ENCODE measurements around the gene ZNF264. TPM values are rescaled to one million over a fixed set of nuclear protein-coding genes. Genes with fewer than 3 reads are reported as not detected.

ZNF264 gene
- total RNA-seq, 1 experiment from 2014 or later: 18.2 TPM

DNA sequence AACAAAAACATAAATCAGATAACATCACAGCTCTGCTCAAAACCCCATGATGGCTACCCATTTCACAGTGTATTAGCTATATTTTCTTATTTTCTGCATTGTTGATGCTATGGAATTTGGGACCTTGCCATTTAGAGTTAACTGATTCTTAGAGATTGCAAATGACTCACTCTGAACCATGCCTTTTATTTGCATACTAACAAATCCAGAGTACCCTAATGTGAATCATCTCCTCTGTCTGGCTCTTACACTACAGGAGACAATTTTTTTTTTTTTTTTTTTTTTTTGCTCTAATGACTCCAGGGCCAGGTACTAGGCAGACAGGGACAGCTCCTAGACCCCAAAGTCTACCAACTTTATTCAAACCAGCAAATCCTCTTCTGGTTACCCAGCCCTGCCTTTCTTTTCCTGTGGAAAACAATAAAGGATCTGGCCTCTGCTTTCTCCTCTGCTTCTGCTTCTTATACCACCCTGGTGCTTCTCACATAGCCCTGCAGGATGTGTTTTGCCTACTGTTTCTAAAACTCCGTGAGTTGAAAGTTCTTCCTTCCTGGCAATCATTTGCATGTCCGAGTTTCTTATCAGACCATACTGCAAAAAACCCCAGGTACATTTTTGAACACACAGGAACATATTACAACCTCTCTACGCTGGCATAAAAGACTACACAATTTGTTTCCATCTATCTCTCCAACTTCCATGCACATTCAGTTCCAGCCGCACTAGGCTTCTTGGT, 78.4 kb downstream of the ZNF264 start:
- H3K27ac ChIP-seq: no peak overlapping the region
- H3K36me3 ChIP-seq: no peaks in the 10 kb centered on the region
- no peaks in the 10 kb centered on the region for H3K4me1 ChIP-seq
- H3K4me3 ChIP-seq: no peak overlapping the region
- no peaks in the 10 kb centered on the region for H3K27me3 ChIP-seq
- H3K9me3 ChIP-seq (replicated peaks): no peaks in the 10 kb centered on the region
- no peak for DNase-seq

GRCh38 chr19:57271280-57271679, 80.0 kb downstream of the ZNF264 start:
- no peaks in the 10 kb centered on the region for H3K27me3 ChIP-seq
- no peak overlapping the region for H3K27ac ChIP-seq
- H3K9me3 ChIP-seq (replicated peaks): no peaks in the 10 kb centered on the region
- no peak for DNase-seq
- H3K4me3 ChIP-seq: no peak overlapping the region
- no peaks in the 10 kb centered on the region for H3K4me1 ChIP-seq
- H3K36me3 ChIP-seq: no peaks in the 10 kb centered on the region

Other genes starting within 250 kb of the ZNF264 start
- gene USP29, start 71.5 kb upstream of the ZNF264 start, total RNA-seq (2014; rRNA removed; shearing (Covaris generic)): not detected in 2 replicates
- not detected in 2 replicates for gene ZIM3, start 46.3 kb upstream of the ZNF264 start, total RNA-seq (2014; rRNA removed; shearing (Covaris generic))
- gene DUXA, start 24.0 kb upstream of the ZNF264 start, total RNA-seq (2014; rRNA removed; shearing (Covaris generic)): not detected in 2 replicates
- 0.79 and 0.93 TPM in 2 replicates for gene AURKC, start 39.5 kb downstream of the ZNF264 start, total RNA-seq (2014; rRNA removed; shearing (Covaris generic))
- 14.7 and 15.5 TPM in 2 replicates for gene ZNF805, start 49.1 kb downstream of the ZNF264 start, total RNA-seq (2014; rRNA removed; shearing (Covaris generic))
- gene ZNF460, start 89.0 kb downstream of the ZNF264 start, total RNA-seq (2014; rRNA removed; shearing (Covaris generic)): 39.4 and 40.5 TPM in 2 replicates
- 13.0 and 13.5 TPM in 2 replicates for gene ZNF543, start 129.0 kb downstream of the ZNF264 start, total RNA-seq (2014; rRNA removed; shearing (Covaris generic))
- gene ZNF304, start 159.8 kb downstream of the ZNF264 start, total RNA-seq (2014; rRNA removed; shearing (Covaris generic)): 9.6 and 10.9 TPM in 2 replicates
- 13.2 and 17.3 TPM in 2 replicates for gene TRAPPC2B, start 172.1 kb downstream of the ZNF264 start, total RNA-seq (2014; rRNA removed; shearing (Covaris generic))
- 1.9 and 2.0 TPM in 2 replicates for gene ZNF547, start 172.1 kb downstream of the ZNF264 start, total RNA-seq (2014; rRNA removed; shearing (Covaris generic))
- 12.3 and 15.1 TPM in 2 replicates for gene ZNF548, start 198.4 kb downstream of the ZNF264 start, total RNA-seq (2014; rRNA removed; shearing (Covaris generic))
- gene ZNF17, start 219.7 kb downstream of the ZNF264 start, total RNA-seq (2014; rRNA removed; shearing (Covaris generic)): 11.4 and 13.1 TPM in 2 replicates
- 19.4 and 20.6 TPM in 2 replicates for gene ZNF749, start 243.8 kb downstream of the ZNF264 start, total RNA-seq (2014; rRNA removed; shearing (Covaris generic))